ENCODE data around the gene C5orf58.

DNA sequence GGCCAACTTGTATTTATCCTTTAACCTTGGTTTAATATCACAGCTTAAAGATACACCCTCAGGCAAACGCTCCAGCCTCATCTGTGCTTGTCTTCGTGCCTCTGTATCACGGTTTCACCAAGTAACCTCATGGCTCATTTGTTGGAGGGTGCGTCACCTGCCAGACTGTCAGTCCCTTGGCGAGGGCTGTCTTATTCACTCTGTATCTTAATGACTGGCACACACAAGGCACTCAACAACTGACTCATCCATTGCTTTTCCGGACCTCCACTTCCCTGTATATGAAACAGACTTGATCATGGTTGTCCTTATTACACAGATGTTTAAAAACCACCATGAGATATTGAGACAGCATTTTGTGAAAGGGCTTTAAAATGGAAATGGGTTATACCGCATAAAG, 36.8 kb downstream of the C5orf58 start:
- TF ChIP-seq, protein P1, sequence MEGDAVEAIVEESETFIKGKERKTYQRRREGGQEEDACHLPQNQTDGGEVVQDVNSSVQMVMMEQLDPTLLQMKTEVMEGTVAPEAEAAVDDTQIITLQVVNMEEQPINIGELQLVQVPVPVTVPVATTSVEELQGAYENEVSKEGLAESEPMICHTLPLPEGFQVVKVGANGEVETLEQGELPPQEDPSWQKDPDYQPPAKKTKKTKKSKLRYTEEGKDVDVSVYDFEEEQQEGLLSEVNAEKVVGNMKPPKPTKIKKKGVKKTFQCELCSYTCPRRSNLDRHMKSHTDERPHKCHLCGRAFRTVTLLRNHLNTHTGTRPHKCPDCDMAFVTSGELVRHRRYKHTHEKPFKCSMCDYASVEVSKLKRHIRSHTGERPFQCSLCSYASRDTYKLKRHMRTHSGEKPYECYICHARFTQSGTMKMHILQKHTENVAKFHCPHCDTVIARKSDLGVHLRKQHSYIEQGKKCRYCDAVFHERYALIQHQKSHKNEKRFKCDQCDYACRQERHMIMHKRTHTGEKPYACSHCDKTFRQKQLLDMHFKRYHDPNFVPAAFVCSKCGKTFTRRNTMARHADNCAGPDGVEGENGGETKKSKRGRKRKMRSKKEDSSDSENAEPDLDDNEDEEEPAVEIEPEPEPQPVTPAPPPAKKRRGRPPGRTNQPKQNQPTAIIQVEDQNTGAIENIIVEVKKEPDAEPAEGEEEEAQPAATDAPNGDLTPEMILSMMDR (IDR thresholded peaks at IDR 0.05), result no peak
- TF ChIP-seq POLR2A (IDR thresholded peaks at IDR 0.05), result no peak

All from uterus (tissue), 2 donors.